Stimulated activated CD8-positive, alpha-beta memory T cell treated with anti-CD3 and anti-CD28 coated beads, Interleukin-4, amount 100 ng/mL, for 48 hours (primary cell): Measurements from ENCODE around the gene RBBP5.

Source experiments
- DNase-seq: peaks from one replicate; pipeline ENCODE4 v3.0.0-alpha.2; 2020

The RBBP5 gene

DNA sequence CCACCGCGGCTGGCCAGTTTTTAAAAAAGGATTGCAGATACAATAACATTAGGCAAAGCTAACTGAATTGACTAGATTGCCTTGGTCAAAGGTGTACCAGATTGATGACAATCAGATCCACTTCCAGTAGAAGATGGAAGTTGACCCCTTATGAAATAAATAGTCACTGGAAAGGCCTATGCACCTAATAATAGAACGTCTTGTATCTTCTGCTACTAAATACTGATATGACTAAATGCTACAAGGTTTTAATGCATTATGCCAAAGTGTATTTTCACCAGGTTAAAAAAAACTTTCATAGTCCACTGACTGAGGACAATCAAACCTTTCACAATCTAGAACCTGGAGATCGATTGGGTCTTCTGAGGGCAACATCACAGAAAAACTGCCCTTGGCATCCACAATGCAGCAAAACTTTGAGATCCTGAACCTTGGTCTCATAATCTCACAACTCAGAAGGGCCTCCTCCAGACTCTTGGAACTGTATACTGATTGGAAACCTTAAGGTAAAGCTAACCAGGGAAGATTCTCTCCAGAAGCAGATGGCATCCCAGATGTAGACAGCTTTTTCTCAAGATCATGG, 7.8 kb upstream of the RBBP5 start:
- DNase-seq = no peak

DNA sequence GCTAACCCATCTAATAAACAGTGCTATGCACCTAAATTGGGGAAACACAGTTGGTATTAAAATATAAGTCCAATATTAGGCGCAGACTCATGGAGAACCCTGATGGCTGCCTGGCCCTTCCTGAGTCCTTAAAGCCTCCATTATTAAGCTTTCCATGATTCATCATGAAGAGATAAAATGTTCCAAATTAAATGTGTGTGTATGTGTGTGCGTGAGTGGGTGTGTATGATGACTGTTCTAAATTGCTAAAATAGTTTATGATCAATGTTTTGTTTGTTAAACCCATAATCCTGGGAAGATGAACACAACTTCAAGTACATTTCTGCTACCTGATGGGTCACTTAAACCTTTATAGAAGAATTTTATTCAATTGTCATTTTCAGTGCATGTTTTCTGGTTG, 6.3 kb upstream of the RBBP5 start:
- DNase-seq = no peak

DNA sequence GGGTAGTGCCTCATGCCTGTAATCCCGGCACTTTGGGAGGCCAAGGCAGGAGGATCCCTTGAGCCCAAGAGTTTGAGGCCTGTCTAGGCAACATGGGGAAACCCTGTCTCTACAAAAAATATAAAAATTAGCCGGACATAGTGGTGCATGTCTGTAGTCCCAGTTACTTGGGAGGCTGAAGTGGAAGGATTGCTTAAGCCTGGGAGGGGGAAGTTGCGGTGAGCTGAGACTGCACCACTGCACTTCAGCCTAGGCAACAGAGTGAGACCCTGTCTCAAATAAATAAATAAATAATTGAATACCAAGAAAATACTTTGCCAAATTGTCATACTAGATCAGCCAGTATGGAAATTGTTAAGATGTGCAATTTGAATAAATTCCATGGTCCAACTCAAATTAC, 5.9 kb upstream of the RBBP5 start:
- DNase-seq = no peak

DNA sequence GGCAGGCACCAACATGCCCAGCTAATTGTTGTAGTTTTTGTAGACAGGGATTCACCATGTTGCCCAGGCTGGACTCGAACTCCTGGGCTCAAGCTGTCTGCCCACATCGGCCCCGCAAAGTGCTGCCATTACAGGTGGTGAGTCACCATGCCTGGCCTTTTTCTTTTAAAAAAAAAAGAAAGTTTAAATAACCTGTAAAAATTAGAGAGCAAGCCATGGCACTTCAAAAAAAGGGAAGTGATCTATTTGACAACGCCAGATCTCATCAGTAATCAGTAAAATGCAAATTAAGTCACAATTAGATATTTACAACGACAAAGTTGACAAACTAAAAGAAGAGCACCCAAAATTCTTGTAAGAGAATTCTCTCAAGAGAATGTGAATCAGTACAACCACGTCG, 2.9 kb upstream of the RBBP5 start:
- DNase-seq = no peak

DNA sequence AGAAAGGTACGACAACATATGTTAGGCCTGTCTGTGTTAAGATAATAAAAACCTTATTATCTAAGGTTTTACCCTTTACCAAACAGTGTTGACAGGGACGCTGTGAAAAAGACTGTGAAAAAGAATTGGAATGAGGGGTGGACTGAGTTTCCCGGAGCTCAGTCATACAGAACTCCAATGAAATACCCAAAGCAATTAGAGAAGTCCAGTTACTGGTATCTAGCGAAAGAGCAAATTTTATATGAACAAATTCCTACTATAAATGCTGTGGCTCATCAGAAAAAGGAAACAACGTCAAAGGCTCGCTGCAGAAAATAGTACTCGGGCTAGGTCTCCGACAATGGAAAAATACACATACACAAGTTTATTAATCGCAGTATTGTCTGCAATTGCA, 708 bp upstream of the RBBP5 start:
- no peak for DNase-seq

DNA sequence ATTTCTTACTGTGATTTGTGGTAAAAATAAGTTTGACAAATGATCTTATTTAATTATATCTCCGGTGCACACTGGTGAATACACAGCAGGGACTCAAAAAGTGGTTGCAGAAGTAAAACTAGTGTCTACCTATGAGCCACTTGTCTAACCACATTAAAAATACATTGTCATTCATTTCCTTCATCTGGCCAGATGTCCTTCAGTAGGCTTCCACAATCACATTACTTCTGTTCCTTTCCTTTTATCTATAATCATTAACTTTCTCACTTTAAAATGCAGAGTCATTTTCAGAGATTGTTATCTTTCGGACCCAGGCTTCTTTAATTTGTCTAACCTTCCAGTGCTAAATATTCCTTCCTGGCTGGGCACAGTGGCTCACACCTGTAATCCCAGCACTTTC, 3.0 kb downstream of the RBBP5 start:
- DNase-seq = no peak

DNA sequence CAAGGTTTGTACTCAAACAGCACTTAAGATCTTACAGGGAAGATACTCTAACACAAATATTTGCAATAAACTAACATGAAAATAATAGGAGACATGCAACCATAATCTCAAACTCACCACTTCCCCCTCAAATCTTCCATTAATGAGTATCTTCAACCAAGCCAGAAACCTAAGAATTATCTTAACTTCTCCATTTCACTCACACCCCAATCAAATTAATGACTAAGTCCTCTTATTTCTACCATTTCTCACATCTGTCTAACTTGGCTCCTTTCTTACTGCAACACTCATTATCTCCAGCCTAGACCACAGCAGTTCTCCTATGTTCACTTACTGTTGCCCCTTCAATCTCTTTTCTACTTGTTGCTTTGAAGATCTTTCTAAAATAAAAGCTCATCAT, 10.4 kb downstream of the RBBP5 start:
- no peak for DNase-seq

DNA sequence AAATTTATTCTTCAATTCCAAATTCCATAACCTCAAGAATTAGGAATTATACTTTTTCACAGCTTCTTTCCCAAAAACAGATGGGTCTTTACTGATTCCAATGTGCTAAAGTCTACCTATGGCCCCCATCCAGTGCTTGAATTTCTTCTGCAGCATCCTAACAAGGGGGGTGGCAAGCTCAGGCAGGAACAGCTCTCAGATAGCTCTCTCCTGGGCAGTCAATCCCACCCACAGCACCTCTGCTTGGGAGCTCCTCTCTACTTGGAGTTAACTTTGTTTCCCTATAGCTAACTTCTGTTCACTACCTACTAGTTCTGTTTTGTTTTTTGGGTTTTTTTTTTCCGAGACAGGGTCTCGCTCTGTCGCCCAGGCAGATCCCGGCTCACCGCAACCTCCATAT, 12.1 kb downstream of the RBBP5 start:
- no peak for DNase-seq

DNA sequence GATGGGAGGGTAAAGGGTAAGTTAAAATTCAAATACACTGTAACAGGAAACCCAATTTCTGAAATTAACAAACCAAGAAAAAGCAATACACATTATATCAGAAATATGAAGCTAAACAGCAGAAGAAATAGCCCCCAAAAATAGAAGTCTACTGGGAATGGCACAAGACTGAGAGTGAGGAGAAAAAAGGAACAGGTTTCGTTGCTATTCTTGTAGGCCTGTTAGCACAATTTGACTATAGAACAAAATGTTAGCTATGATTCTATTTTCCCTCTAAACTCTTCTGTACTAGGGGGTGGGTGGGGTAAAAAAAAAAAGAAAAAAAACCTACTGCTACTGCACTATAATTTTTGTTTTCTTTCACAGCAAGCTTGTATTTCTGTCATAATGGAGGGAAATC, 12.5 kb downstream of the RBBP5 start:
- DNase-seq = no peak

DNA sequence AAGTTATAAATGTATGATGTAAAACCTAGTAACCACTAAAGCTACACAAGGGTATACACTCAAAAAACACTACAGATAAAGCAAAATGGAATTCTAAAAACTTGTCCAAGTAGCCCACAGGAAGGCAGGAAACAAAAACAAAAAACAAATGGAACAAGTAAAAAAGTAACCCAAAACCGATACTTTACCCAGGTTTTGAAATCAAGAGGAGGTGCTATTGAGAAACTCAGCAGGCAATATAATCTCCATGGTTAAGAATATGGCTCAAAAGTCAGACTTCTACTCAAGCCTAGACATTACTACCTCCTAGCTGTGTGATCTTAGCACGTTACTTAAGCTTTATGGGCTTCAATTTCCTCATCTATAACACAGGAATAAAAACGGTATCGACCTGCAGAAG, 13.3 kb downstream of the RBBP5 start:
- no peak for DNase-seq

DNA sequence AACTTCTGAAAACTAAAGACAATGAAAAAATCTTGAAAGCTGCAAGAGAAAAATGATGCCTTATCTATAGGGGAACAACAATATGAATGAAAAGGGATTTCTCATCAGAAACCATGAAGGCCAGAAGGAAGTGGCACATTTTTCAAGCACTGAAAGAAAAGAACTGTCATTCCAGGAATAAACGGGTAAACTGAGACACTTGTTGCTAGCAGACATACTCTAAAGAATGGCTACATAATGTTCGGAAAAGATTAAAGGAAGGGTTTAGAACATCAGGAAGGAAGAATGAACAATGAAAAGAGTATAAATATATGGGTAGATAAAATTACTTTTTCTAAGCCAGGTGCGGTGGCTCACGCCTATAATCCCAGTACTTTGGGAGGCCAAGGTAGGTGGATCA, 14.5 kb downstream of the RBBP5 start:
- no peak for DNase-seq

DNA sequence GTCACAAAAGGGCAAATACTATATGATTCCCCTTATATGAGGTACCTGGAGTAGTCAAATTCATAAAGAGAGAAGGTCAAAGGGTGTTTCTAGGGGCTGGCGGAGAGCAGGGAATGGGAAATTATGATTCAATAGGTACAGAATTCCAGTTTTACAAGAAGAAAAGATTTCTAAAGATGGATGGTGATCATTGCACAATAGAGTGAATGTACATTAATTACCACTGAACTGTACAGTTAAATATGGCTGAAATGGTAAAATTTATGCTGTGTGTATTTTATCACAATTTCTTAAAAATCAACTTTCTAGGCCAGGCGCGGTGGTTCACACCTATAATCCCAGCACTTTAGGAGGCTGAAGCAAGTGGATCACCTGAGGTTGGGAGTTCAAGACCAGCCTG, 19.4 kb downstream of the RBBP5 start:
- DNase-seq = no peak

DNA sequence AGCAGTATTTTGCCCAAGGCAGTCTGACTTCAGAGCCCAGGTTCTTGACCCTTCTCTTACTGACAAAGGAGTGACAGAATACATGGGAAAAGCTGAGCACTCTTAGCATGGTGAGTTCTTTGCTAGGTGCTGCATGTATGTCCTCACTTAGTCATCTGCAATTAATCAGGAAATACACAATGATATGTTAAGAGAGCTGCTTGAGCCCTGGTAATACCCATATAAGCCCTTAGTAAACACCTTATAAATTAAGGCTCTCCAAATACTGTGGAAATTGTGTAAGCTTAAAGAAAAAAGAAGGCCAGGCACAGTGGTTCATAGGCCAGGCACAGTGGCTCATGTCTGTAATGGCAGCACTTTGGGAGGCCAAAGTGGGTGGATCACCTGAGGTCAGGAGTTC, 23.5 kb downstream of the RBBP5 start:
- DNase-seq = no peak

DNA sequence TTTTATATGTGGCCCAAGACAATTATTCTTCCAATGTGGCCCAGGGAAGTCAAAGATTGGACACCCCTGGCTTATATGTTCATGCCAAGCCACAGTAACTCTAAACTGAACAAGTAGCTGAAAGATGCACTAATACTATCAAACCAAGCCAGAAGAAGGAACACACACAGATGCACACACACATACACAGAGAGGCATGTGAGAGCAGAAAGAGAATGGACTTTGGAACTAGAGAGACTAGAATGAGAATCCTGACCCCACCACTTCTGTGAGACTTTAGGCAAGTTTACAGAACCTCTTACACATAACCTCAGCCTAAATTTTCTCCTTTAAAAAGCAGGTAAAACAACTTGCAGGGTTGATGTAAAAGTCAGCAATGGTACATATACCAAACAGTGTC, 26.4 kb downstream of the RBBP5 start:
- no peak for DNase-seq

DNA sequence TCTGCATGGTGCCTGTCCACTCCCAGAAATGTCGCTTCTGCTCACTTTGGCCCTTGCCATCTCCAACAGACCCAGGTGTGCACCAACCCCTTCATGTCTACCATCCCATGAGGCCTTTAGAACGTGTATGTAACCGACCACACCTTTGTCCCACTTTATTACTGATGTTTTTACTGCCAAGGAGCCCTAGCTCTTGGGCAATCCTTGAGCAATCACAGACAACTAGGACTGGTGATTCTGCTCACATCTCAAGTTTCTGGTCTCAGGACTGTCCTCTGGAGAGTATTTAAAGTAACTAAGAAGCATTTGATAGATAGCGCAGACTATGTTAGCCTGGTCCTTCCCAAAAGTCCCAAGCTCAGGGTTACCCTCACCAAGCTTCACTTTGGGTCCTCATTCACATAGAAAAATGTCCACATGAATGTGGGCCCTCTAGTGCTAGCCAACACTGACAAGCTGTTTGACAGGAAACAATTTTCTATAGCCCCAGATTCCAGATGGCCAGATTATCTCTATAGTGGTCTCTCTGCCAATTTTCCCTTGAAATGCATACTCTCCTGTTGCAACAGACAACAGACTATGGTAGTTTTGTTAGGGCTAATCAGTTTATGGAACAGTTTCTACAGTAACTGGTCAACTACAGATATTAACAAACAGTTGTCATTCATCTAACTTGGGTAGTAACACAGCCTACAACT, 30.6 kb downstream of the RBBP5 start:
- DNase-seq = no peak

DNA sequence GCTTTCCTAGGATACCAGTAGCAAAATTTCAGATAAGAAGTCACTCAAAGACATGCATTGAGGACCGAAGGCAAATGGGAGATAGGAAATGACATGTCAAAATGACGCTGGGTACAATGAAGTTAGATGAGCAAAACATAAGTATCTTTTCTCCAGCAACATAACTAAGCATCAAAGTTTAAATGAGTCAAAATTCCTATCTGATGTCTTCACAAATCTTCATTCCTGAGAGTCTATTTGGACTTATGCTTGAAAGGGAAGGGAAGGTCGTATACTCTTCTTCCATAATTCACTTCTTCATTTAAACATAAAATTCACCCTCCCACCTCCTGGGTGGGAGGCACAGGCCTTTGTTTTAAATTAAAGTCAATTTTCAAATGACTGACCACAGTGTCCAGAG, 33.4 kb downstream of the RBBP5 start:
- no peak for DNase-seq

DNA sequence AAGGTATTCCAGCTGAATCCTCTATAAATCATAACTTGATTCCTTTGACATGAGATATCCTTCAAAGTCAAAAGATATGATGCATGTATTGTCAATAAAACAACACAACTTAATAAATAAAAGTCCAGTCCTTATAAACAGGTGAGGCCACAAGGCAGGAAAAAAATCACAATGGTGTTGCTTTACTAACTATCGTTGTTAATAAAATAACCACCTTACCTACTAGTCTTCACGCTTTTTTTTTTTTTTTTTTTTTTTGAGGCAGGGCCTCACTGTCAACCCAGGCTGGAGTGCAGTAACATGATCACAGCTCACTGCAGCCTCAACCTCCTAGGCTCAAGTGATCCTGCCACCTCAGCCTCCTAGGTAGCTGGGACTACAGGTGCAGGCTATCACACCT, 37.4 kb downstream of the RBBP5 start, which contains the start of gene TMEM81:
Gene TMEM81, minus strand, starts transcription at position 101 of the 400 bp plus-strand sequence. CDS start 140 bp downstream, outside the sequence.
- DNase-seq = no peak

DNA sequence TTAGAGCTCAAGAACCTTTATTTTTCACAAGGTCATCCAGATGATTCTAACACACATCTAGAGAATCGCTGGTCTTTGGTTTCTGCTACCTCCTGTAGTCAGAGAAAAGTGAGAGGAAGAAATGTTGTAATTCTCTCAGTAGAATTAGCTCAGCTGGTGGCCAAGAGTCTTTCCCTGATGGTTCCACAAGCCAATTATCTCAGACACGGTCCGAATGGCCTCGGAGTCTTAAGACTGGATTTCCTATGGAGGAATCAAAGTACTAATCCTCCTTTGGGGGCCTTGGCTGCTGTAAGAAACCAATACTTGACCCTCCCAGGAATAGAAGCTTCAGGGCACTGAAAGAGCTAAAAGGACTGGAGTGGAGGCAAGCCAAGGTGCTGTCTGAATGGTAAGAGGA, 39.3 kb downstream of the RBBP5 start:
- DNase-seq = no peak

DNA sequence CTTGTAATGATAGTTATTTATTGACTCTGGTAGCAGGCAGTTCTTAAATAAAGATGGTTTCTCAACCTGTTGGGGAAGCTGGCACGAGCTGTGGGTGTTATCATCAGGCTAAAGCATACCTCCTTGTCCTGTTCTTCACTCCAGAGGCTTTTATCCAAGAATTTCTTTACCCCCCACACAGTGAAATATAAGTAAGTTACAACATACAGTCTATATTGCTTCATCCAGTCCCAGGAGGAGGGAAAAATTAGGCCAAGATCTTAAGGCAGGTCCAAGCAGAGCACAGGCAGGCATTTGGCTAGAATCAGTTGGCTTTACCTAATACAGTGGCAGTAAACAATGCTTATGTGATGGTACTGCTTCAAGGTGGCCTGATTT, 43.9 kb downstream of the RBBP5 start:
- DNase-seq = peak; percentile 1

DNA sequence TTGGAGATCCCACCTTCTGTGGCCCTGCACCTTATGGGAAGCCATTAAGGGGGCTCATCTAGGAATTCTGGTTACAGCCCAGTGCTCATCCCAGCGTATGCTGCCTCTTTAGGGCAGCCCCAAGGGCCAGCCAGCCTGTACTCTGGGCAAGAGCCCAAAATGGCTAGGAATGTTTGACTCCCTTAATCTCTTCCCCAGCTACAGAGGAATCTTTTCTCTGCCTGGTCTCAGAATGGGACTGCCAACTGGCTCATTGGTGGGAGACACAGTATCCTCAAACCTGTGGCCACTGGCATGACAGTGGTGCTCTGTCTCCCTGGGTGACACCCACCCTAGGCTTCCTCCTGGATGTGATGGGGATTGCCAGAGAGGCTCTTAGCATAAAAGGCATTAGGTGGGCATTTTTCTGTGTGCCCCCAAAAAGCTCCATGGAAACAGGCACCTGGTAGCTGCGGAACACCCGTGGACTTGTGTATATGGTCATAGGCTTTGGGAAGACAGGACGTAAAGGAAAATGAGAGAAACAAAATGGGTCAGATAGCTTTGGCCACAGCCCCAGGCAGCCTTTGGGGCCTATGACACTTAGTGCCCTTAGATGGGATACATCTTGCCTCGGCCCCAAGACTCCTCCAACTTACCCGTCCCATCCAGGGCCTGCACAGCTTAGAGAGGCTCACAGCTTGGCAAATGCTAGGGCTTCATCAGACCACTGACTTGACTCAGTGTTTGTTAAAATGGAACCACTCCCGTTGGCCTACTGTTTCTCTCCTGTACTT, 44.4 kb downstream of the RBBP5 start:
- DNase-seq = peak; percentile 14

DNA sequence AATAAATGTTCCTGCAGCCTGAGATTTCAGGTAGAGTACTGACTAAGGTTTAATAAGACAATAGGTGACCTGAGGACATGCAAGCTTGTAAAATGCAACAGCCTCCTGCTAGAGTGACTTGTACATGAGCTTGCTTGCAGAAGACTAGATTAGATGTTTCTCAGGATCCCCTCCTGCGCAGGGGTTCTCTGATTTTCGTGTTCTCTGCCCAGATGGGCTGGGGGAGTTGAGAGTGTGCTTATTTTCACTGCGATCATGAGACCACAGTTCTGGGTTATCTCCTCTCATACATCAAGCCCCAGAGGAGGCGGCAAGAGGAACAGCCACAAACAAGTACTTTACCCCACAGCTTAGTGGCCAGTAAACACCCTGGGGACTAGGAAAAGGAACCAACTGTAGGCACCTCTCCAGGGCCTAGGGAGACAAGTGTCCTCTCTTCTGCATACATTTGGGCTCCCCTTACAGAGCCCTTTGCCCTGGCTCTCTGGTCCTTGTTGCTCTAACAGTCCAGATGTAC, 45.5 kb downstream of the RBBP5 start:
- peak; percentile 10 for DNase-seq

DNA sequence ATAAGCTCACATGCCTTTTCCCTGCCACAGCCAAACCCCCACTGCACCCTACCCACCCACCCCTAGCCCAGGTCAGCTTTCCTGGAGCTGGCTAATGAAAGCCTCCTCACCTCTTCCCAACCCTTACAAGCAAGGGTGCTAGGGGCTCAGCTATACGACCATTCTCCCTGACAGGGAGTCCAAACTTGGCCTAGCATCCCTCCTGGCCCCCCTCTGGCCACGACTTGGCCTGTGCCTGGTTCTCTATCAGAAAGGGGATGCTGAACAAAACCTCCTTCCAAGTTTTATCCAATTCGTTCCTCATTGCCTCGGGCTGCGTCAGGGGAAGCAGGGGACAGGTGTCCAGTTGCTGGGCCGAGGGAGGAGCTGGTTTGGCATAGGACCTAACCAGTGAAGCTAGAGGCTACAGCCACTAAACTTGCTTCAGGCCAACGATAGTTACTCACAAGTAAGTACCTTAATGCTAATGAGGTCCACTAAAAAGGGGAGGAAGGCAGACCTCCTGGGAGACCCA, 46.1 kb downstream of the RBBP5 start:
- DNase-seq = peak; percentile 17

DNA sequence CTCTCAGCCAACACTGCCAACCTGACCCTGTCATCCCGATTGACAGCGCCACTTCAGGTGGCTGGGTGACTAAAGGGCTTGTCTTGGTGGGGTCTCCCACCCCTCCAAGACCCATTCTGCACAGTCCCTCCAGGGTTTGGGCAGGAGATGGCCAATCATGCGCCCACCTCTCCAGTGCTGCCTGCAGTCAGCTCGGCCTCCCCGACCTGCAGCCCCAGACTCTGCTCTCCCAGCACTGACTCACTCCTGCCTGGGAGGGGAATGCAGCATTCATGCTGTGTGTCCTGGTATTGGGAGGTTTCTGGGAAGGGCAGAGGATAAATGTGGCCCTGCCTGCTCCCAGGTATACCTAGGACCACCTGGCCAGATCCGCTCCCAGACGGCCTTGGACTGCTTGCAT, 47.3 kb downstream of the RBBP5 start:
- DNase-seq = peak; percentile 15

DNA sequence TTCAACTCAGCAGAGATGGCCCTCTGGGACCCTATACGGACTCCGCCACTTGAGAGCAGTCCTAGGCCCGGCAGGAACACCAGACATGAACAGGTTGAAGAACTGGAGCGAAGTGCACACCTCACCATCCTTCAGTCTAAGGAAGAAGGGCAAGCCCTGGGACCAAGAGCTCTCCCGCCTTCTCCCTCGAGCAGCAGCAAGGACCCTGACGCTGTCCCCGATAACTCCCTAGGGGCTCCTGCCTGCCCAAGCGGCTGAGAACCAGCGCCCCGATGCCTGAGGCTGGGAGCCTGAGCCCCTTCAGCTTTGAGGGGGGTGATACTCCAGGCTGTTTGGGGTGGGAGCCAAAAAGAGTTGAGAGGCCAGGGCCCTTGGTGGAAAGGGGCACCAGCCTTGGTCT, 47.7 kb downstream of the RBBP5 start:
- no peak for DNase-seq
